GM21367 (cell line): ENCODE data around the gene LRRC4C.

Experiments
- ATAC-seq: cut with Tn5 transposase; IDR thresholded peaks from one replicate; pipeline ENCODE4 v1.9.1; 2021; ENCODE audit not compliant: unreplicated experiment

Gene LRRC4C

DNA sequence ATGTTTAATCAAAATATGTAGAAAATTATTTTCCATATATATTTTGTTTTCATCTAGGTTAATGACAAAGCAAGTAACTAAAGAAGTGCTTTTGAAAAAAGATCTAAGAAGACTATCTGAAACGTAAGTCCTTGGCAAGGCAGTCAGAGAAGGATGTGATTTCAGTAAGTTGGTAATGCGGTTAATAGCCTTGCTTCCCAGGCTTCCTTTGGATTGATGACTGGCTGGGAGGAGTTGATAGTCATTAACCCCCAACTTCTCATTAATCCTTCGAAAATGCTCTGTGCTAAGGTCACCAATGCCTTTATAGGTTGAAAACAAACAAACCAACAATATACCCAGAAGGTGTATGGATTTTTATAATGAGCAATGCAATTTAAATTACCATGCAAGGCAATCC, 1326.5 kb downstream of the LRRC4C start:
- no peak for ATAC-seq

DNA sequence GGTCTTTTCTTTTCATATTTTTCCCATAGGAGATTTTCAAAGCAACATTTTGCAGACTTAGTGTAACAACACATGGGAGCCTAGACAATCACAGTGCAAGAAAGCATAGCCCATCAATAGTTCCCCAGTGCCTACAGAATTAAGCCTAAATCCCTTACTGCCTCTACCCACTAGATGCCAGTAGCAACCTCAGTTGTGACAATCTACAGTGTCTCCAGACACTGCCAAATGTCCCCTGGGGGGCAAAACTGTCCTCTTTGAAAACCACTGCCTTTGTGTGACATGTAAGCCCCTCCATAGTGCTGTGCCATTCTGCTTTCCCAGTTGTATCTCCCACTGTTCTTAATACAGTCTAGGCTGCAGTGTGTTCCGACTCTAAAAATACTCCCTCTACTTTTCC, 1329.0 kb downstream of the LRRC4C start:
- no peak for ATAC-seq

DNA sequence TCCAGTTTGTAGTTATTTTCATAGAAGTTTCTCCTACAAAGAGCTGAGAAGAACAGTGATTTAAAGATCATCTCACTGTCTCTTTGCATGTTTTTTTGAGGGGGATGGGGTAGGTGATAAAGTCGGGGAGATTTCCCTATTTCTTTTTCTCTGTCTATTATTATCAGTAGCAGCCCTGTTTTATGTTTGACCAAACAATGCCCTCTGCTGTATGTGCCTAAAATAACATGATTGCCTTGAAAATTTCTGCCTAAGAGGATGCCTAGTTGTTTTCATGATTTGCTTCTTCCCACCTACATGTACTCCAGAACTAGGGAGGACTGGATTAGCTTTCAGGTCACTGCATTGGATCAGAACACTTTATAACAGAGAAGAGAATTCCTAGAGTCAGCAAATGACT, 1330.2 kb downstream of the LRRC4C start:
- no peak for ATAC-seq

DNA sequence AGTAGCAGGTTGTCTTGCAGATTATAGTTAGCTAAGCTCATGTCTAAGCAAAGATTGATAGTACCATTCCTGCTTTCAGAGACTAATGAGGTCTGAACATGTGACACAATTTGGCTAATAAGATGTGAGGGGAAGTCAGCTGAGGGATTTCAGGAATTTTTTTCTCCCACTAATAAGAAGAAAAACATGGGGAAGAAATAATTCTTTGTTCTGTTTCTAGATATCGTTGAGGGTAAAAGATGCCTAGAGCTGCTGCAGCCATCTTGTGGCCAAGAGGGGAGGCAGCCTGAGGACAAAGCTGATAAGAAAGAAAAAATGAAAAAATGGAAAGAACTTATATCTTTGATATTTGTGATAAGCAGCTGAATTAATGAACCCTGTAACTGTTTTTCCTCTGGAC, 1334.4 kb downstream of the LRRC4C start:
- ATAC-seq = no peak

DNA sequence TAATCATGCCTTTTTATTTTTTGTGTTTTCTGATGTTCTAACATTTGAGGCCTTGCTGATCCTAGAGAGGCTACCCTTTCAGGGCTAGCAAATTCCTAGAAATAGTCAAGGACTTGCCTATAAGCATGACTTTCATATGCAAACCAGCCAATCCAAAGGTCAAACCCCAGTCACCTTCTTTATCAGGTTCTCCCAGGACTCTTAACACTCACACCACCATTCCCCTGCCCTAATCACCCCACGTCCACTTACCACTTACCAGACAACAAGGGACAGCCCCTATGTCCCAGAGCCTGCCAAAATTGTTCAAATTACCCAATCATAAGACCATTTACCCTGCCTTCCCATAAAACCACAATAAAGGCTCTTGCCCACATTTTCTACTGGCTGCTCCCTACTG, 1339.8 kb downstream of the LRRC4C start:
- no peak for ATAC-seq

DNA sequence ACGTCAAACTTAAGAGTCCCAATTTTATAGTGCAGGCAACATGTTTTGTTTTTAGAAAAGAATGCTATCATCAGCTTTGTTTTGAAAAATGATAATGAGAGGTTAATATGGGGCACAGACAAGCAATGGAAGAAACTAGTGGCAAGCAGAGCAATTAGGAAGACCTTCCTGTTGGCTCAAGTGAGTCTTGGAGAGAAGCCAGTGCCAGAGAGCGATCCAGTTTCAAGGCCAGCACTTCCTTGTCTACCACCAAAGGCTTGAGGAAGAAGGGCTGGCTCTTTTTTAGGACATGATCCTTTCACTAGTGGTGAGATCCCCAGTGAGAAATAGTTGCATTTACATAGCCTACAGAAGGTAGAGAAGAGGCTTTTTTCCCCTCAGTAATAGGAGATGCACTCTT, 1340.7 kb downstream of the LRRC4C start:
- ATAC-seq = no peak

DNA sequence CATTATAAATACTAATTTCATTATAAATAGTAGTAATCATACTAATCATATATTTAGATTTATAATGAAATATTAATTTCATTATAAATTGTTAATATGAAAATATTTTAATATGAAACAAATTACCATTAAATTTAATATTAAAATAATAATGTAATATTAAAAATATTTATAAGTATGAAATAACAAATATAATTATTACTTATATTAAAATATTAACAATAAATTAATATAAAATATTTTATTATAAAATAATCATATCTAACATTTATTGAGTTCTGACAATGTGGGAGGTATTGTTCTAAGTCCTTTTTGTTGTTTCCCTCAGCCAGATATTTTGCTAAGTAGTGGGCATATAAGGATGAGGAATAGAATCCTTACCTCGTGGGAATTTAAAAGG, 1341.4 kb downstream of the LRRC4C start:
- no peak for ATAC-seq

DNA sequence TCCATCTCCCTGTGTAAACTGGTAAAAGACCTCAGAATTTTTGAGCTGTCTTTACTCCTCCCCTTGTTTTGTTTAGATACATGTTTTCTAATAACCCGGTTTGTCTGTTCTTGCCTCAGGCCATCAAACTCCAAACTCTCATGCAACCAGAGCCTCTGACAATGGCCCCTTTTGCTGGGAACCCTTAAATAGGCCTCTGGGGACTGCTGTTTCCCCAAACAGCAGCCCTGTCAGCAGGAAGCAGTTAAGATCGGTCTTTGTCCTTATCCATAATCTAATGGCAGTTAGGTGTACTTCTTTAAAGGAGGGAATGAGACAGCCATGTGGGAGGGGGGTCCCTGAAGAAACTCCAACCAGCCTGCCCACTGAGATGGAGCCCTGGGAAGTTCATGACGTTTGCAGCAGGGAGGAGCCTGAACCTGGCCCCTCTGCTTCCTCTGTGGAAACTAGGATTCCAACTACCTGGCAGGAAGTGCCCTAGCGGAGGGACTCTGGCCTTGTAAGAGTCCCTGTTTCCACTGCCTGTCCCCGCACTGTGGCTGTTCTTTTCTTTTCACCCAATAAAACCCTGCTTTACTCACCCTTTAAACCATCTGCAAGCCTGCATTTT, 1354.4 kb downstream of the LRRC4C start:
- ATAC-seq = no peak

DNA sequence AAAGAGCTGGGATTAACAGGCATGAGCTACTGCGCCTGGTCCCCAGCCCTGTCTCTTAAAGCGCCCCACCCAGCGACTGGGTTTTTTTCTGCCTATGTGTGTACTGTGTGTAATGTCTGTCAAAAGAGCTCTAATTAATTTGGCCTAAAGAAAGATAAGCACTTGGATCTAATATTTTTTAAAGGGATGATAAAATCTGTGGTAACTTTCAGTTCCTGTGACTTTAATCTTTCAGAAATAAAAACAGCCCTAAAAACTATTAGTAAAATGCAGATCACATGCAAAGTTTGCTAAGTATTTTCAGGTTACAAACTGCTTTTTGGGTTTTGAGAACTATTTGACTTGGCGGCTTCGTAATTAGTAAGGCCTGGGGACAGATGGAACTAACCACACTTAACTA, 1358.7 kb downstream of the LRRC4C start:
- no peak for ATAC-seq

DNA sequence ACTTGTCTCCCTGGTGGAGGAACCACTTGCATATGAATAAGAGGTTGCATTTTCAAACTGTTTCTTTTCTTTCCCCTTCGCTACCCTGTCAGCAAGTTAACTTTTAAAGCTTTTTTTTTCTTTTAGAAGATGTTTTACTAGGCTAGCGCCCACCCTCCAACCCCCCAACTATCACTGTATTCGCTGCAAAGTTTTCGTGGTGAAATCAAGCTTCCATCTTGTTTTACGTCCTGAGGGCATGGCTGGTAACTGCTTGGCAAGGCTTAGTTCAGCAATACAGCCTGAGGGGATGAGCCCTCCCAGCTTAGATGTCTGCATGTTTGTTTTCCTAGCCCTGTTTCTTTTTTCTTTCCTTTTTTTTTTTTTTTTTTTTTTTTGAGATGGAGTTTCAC, 1359.3 kb downstream of the LRRC4C start:
- no peak for ATAC-seq

DNA sequence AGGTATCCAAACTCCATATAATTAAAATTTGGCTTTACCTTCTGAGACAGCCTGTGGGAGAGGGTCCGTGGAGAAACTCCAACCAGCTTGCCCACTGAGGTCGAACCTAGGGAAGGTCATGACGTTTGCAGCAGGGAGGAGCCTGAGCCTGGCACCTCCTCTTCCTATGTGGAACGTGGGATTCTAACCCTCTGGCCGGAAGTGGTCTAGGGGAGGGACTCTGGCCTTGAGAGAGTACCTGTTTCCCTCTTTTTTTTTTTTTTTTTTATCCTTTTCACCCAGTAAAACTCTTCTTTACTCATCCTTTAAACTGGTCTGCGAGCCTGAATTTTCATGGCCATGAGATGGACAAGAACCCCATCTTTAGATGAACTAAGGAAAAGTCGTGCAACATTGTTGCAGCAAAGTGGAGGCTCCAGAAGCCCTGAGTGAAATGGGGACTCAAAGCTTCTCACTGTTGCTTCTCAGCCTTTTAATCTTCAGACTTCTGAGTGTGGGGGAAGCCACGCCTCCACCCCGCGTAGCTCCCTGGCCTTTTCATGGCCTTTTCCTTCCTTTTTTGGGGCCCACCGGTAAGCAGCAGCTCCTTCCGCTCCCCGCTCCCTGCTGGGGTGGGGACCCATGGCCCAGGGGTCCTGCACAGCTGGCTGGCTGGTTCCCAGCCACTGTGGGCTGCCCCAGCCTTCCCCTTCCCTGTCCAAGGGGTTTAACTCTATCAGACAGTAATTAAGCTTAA, 1359.9 kb downstream of the LRRC4C start:
- no peak for ATAC-seq

DNA sequence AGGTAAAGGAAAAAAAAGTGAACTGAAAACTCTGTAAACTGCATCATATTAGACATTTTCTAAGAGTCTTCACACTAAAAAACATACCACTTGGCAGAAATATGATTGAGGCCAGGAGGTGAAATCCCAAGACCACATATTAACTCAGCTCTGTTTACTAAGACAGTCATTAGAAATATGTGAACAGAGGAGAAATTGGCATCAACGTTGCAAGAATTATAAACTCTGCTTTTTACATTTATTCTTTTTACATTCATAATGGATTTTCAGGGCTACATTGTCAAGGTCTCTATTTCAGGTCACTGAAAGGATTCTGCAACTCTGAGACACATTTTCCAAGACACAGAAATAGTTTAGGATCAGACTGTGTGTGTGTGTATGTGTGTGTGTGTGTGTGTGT, 1364.0 kb downstream of the LRRC4C start:
- ATAC-seq = no peak

DNA sequence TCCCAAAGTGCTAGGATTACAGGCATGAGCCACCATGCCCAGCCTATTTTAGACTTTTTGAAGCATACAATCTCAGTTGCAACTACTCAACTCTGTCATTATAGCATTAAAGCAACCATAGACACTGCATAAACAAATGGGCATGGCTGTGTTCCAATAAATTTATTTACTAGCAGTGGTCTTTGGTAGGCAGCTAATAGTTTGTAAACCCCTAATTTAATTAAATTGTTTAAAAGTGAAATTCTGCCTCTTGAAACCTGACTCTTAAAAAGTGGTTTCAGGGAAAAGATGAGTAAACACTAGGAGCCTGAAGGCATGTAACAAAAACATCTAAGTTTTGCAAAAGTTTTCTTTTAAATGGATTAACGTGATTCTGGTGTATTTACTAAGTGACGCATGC, 1364.5 kb downstream of the LRRC4C start:
- ATAC-seq = no peak

DNA sequence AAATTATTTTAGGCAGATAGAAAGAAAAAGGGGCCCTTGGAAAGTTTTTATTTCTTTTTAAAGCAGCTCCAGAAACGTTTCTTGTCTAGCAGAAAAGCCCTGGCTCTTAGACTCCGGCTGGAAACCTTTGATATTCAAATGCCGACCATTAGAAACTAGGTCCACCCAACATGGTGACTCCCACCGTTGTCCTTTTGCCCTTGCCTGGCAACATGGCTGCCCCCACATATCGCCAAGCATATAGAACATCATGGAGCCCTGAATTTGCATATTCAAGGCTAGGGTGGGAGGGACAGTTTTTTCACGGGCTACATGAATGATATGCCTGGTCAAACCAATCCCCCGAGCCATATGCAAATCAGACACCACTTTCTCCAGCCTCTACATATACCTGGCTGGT, 1379.0 kb downstream of the LRRC4C start:
- ATAC-seq = no peak
